Limb (tissue), 2 donors: ENCODE measurements around the gene RPRD1B.
"Not testable (repeated sequence)": the region's sequence is repeated elsewhere in the genome, so short reads cannot be mapped to it uniquely, and the experiment has no call there.

Experiments
- DNase-seq, 2 donors: peaks; one replicate each; pipeline ENCODE4 v3.0.0-alpha.2; 2016; ENCODE audit errors: extremely low spot score in 2 of 2

RPRD1B gene

GRCh38 chr20:38104285-38104684, 70.7 kb downstream of the RPRD1B start:
- DNase-seq = no peak

- DNase-seq = no peak
These were observed 72.9 kb downstream of the RPRD1B start for GRCh38 chr20:38106461-38106860.

GRCh38 chr20:38107386-38107785, 73.8 kb downstream of the RPRD1B start:
- DNase-seq = not testable (repeated sequence)

GRCh38 chr20:38107916-38108315, 74.4 kb downstream of the RPRD1B start:
- DNase-seq = not testable (repeated sequence)

GRCh38 chr20:38108438-38108985, 75.0 kb downstream of the RPRD1B start:
- DNase-seq = peak; percentile 55 to 60

GRCh38 chr20:38108986-38109541, 75.5 kb downstream of the RPRD1B start:
- peak in 1 of 2 donors; percentile 82 for DNase-seq

GRCh38 chr20:38109591-38110524, 76.3 kb downstream of the RPRD1B start:
- peak; percentile 56 to 70 for DNase-seq

- DNase-seq = no peak
These were observed 77.1 kb downstream of the RPRD1B start for GRCh38 chr20:38110525-38111178.

- no peak for DNase-seq
These were observed 78.1 kb downstream of the RPRD1B start for GRCh38 chr20:38111366-38112232.

- DNase-seq = peak in 1 of 2 donors; percentile 16
These were observed 78.8 kb downstream of the RPRD1B start for GRCh38 chr20:38112261-38112929.

- no peak for DNase-seq
These were observed 79.4 kb downstream of the RPRD1B start for GRCh38 chr20:38112930-38113294.

GRCh38 chr20:38113401-38114325, 80.1 kb downstream of the RPRD1B start:
- DNase-seq = no peak

GRCh38 chr20:38114353-38114791, 80.8 kb downstream of the RPRD1B start:
- DNase-seq = no peak

- DNase-seq = no peak
These were observed 81.7 kb downstream of the RPRD1B start for GRCh38 chr20:38115205-38115604.

GRCh38 chr20:38115896-38116295, 82.3 kb downstream of the RPRD1B start:
- no peak for DNase-seq

- no peak for DNase-seq
These were observed 83.0 kb downstream of the RPRD1B start for GRCh38 chr20:38116409-38117165.

- no peak for DNase-seq
These were observed 83.7 kb downstream of the RPRD1B start for GRCh38 chr20:38117205-38117604.

GRCh38 chr20:38117635-38118034, 84.1 kb downstream of the RPRD1B start:
- no peak for DNase-seq

- DNase-seq = no peak
These were observed 85.9 kb downstream of the RPRD1B start for GRCh38 chr20:38119446-38119845.
